GM23338 (cell line): ENCODE measurements around the gene ADGRV1. TPM values are rescaled to one million over a fixed set of nuclear protein-coding genes. Genes with fewer than 3 reads are reported as not detected.

Experiments used
- ATAC-seq: fragments of 200-7000 bp; cut with Tn5 transposase; 3 replicates; pipeline ENCODE4 v1.9.1; 2020
- DNase-seq: peaks from one replicate; pipeline ENCODE4 v3.0.0-alpha.2; 2015; ENCODE audit warnings: low spot score
- H2AFZ ChIP-seq: fragments of 200-600 bp; sonication (generic); 2 replicates; pipeline ENCODE4 v1.8.0; 2016; ENCODE audit warnings: antibody characterized with exemption, mild to moderate bottlenecking, moderate library complexity
- H3F3A ChIP-seq: fragments of 200-600 bp; sonication (generic); replicated peaks from 2 replicates; pipeline ENCODE4 v1.8.0; 2017; ENCODE audit warnings: antibody characterized with exemption, mixed run types, low read depth
- H3K27ac ChIP-seq: fragments of 200-600 bp; sonication (generic); 2 replicates; pipeline ENCODE4 v1.6.1; 2016; ENCODE audit warnings: low read depth
- H3K27me3 ChIP-seq: fragments of 200-600 bp; sonication (generic); 2 replicates; pipeline ENCODE4 v1.8.0; 2016; ENCODE audit warnings: mild to moderate bottlenecking, mixed run types, moderate library complexity; ENCODE audit not compliant: insufficient read depth
- H3K36me3 ChIP-seq: fragments of 200-600 bp; sonication (generic); 2 replicates; pipeline ENCODE4 v1.8.0; 2016; ENCODE audit warnings: mild to moderate bottlenecking; ENCODE audit not compliant: insufficient read depth
- H3K4me1 ChIP-seq: fragments of 200-600 bp; sonication (generic); 2 replicates; pipeline ENCODE4 v1.8.0; 2016; ENCODE audit warnings: mild to moderate bottlenecking, moderate library complexity; ENCODE audit not compliant: insufficient read depth
- H3K4me2 ChIP-seq: fragments of 200-600 bp; sonication (generic); 2 replicates; pipeline ENCODE4 v1.7.1; 2017; ENCODE audit warnings: mixed run types
- H3K4me3 ChIP-seq: fragments of 200-600 bp; sonication (generic); 2 replicates; pipeline ENCODE4 v1.6.1; 2016; ENCODE audit warnings: mixed run types
- H3K79me2 ChIP-seq: fragments of 200-600 bp; sonication (generic); replicated peaks from 2 replicates; pipeline ENCODE4 v1.8.0; 2017; ENCODE audit warnings: mild to moderate bottlenecking; ENCODE audit not compliant: insufficient read depth
- H3K9me2 ChIP-seq: fragments of 200-600 bp; sonication (generic); 2 replicates; pipeline ENCODE4 v1.8.0; 2017; ENCODE audit not compliant: insufficient read depth
- H4K20me1 ChIP-seq: fragments of 200-600 bp; sonication (generic); replicated peaks from 2 replicates; pipeline ENCODE4 v1.8.0; 2017; ENCODE audit warnings: mild to moderate bottlenecking; ENCODE audit not compliant: insufficient read depth
- H3K27ac Mint-ChIP-seq: 2 replicates; pipeline ENCODE4 v1.8.0; 2020; ENCODE audit warnings: inconsistent platforms, mild to moderate bottlenecking, moderate library complexity, mixed read lengths
- H3K27me3 Mint-ChIP-seq: 3 replicates; pipeline ENCODE4 v1.8.0; 2022; ENCODE audit warnings: low read depth, mild to moderate bottlenecking, moderate library complexity, mixed read lengths, inconsistent platforms; ENCODE audit not compliant: insufficient read depth, poor library complexity
- H3K36me3 Mint-ChIP-seq: 3 replicates; pipeline ENCODE4 v1.8.0; 2021; ENCODE audit warnings: low read depth, mild to moderate bottlenecking, inconsistent platforms, moderate library complexity, mixed read lengths
- H3K4me1 Mint-ChIP-seq: 3 replicates; pipeline ENCODE4 v1.8.0; 2020; ENCODE audit warnings: mild to moderate bottlenecking, inconsistent platforms, mixed read lengths
- H3K4me3 Mint-ChIP-seq: 3 replicates; pipeline ENCODE4 v1.8.0; 2021; ENCODE audit warnings: moderate library complexity, mild to moderate bottlenecking, inconsistent platforms, mixed read lengths
- H3K9me3 Mint-ChIP-seq: 3 replicates; pipeline ENCODE4 v1.8.0; 2020; ENCODE audit warnings: moderate library complexity, mild to moderate bottlenecking, inconsistent platforms, mixed read lengths
- CREB1 ChIP-seq: fragments of 250-450 bp; sonication (Bioruptor Pico); IDR thresholded peaks from 2 replicates; pipeline ENCODE4 v1.5.0; 2020; ENCODE audit warnings: low read depth, mild to moderate bottlenecking, moderate library complexity
- ETS1 ChIP-seq: IDR thresholded peaks from 2 replicates; pipeline ENCODE4 v1.6.1; 2016; ENCODE audit warnings: antibody characterized with exemption
- JUNB ChIP-seq: IDR thresholded peaks from one replicate; pipeline ENCODE4 v1.6.1; 2016; ENCODE audit warnings: antibody characterized with exemption; ENCODE audit not compliant: unreplicated experiment
- POLR2AphosphoS5 ChIP-seq: IDR thresholded peaks from 2 replicates; pipeline ENCODE4 v1.6.1; 2016; ENCODE audit warnings: antibody characterized with exemption, low read depth
- REST ChIP-seq: IDR thresholded peaks from one replicate; pipeline ENCODE4 v1.6.1; 2018; ENCODE audit warnings: antibody characterized with exemption; ENCODE audit not compliant: unreplicated experiment
- STAT1 ChIP-seq: IDR thresholded peaks from one replicate; pipeline ENCODE4 v1.6.1; 2016; ENCODE audit warnings: antibody characterized with exemption; ENCODE audit not compliant: unreplicated experiment
- ZNF331 ChIP-seq: fragments of 250-450 bp; sonication (Bioruptor Pico); IDR thresholded peaks from 2 replicates; pipeline ENCODE4 v1.5.0; 2020; ENCODE audit warnings: low read depth, mild to moderate bottlenecking, moderate library complexity
- ZNF462 ChIP-seq: fragments of 250-450 bp; sonication (Bioruptor Pico); IDR thresholded peaks from 2 replicates; pipeline ENCODE4 v1.5.0; 2020; ENCODE audit warnings: mild to moderate bottlenecking, moderate library complexity
- polyA plus RNA-seq: library from polyadenylated mRNA; unstranded; fragments of >200 nt; fragmentation: Nextera tagmentation; extraction: Ambion mirVana; gene quantifications from 2 replicates; pipeline ENCODE4 v1.2.1, GENCODE V29; 2016
- total RNA-seq: library from RNA; depleted of rRNA; stranded (reverse); fragments of >200 nt; shearing (Covaris generic); gene quantifications from 2 replicates; pipeline ENCODE4 v1.2.3, GENCODE V29; 2014

Gene ADGRV1
- total and polyA plus RNA-seq, 2 experiments from 2014 or later, result 46.1 to 149 TPM

GRCh38 chr5:91142819-91143218 is 584.2 kb downstream of the ADGRV1 start:
- Mint-ChIP-seq H3K36me3 (peaks cover 6% of the 10 kb centered on the region), H3K27me3 (peaks cover 3% of the 10 kb centered on the region), H3K9me3 (peaks cover 7% of the 10 kb centered on the region), H3K4me3 (no peak overlapping the region), H3K27ac (no peak overlapping the region), H3K4me1 (peaks cover 21% of the 10 kb centered on the region; the same call in 2 of the 3 replicates)
- Histone ChIP-seq H3F3A (no peaks in the 10 kb centered on the region), H2AFZ (no peak overlapping the region), H3K27ac (no peak overlapping the region), H3K27me3 (no peaks in the 10 kb centered on the region), H3K79me2 (no peaks in the 10 kb centered on the region), H3K4me1 (no peaks in the 10 kb centered on the region), H3K4me2 (no peak overlapping the region), H3K9me2 (no peaks in the 10 kb centered on the region), H3K36me3 (no peaks in the 10 kb centered on the region), H3K4me3 (no peak overlapping the region), H4K20me1 (no peaks in the 10 kb centered on the region; the same call in 1 of the 2 replicates)
- no peak for DNase-seq
- no peak for ATAC-seq
- TF ChIP-seq STAT1, result no peak
- TF ChIP-seq ZNF331 (CRISPR knock-in tag), result no peak
- TF ChIP-seq REST, result no peak
- no peak for TF ChIP-seq CREB1
- TF ChIP-seq ETS1, result no peak
- no peak for TF ChIP-seq POLR2AphosphoS5
- no peak for TF ChIP-seq JUNB
- TF ChIP-seq ZNF462 (CRISPR knock-in tag), result no peak
